Activated naive CD4-positive, alpha-beta T cell treated with Interleukin-2 at 50 U/mL for 16 hours (primary cell): Measurements from ENCODE around the gene SOHLH2.

ENCODE experiments used
- DNase-seq: peaks from one replicate; pipeline ENCODE4 v3.0.0-alpha.2; 2020

SOHLH2 gene, protein sequence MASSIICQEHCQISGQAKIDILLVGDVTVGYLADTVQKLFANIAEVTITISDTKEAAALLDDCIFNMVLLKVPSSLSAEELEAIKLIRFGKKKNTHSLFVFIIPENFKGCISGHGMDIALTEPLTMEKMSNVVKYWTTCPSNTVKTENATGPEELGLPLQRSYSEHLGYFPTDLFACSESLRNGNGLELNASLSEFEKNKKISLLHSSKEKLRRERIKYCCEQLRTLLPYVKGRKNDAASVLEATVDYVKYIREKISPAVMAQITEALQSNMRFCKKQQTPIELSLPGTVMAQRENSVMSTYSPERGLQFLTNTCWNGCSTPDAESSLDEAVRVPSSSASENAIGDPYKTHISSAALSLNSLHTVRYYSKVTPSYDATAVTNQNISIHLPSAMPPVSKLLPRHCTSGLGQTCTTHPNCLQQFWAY

DNA sequence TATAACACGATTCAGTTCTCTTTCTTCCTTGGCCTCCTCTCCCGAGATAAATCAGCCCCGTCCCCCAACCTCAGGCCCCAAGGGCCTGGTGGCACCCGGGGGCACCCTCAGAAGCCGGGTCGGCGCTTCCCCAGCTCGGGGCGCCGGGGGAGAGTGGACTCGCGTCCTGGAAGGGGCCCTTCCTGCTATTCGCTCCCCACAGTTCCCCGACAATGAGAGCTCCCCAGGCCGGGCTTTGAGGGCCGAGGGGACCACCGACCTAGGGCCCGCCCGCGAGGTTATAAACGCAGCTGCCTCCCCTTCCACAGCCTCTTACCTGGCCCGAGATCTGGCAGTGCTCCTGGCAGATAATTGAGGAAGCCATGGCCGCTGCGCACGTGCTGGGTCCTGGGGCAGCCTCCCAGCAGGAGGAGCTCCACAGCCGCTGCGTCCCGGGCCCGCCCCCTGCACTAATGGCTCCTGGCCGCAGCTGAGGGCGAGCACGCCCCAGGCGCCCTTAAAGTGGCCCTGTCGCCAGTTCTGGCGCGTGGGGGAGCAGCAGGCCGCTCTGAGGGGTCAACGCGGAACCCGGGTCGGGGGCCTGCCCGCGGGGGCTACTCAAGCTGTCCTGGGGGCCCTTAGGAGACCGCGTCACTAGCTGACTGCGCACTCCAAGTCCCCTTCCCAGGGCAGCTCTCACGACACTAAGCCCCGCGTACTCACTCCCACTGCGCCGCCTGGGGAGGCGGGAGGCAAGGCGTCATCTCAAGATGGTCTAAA, at the start of gene SOHLH2:
TSS of gene SOHLH2 (minus strand) at position 394 of the 759 bp plus-strand sequence. CDS start at position 364, 30 bp downstream.
- no peak for DNase-seq

DNA sequence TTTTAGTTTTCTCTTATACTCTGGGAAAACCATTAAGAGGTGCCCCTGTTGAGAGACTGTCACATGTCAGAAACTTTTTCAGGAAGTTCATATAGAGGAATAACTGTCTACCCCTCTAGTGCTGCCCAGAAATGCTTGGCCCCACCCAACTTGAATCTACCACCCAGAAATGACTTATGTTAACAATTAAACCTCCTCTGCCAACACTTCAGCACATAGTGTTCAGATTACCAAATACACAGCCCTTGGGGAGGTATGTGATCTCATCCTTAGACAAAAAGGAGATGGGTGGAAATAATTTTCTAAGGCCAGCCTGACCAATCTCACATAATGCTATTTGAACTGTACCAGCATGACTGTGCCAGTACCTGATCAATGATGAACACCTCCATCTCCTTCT, 47.6 kb upstream of the SOHLH2 start:
- no peak for DNase-seq

DNA sequence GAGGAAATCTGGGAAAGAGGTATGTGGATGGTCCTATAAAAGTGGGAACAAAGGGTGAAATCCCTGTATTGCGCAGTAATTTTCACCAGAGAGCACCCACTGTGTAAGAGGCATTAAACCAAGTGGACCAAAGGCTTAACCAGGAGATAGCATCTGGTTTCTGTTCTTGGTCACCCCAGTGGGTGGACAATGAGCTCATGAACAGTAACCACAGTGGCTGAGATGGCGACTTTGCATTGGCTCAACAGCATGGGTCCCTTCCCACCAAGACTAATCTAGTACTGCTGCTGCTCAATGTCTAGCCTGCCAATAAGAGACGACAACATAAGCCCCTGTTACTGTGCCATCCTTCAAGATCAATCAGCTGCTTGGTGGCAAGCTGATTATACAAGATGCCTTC, 46.7 kb upstream of the SOHLH2 start:
- DNase-seq, result no peak

DNA sequence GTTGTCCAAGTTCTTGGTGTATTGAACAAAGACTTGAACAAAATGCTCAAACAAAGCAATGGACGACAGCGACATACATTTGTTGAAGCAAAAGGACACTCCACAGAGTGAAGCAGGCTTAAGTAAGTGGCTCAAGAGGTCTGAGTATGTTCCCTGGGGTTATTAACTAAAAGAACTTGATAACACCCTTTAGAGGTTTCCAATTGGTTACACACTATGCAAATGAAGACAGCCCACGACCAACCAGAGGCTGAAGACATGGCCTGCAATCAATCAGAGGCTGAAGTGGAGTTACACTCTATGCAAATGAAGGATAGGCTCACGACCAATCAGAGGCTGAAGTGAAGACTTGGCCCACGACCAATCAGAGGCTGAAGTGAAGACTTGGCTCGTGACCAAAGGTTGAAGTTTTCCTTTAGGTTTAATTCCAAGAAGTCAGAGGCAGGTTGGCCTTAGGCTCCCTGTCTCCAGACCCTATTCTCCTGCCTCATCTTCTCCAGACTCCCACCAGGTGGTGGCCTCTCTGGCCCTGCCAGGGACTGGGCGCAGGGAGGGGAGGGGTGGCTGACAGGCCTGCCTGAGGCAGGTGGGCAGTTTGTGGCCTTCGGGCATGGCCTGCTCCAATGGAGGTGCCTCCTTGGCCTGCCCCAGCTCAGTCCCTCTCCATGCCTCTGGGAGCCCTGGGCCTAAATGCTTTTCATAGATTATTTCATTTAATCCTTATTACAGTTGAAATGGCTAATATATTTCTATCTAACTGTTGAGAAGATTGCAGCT, 45.2 kb upstream of the SOHLH2 start:
- no peak for DNase-seq

DNA sequence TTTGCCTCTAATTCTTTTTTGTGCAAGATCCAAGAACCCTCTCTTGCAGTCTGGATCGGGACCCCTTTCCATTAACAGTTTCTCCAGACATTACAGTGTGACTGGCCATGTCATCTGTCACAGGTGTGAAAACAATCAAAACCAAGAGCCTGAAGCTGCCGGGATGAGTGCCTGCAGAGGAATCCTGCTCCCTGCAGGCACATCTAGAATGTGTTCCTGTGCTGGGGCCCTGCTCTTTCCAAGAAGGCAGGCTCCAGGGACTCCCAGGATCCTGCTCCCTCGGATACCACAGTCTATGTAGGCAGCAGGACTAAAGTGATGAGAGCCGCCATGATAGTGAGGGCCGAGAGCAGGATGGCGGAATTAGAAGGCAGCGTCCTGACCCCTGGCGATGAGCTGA, 44.5 kb upstream of the SOHLH2 start:
- no peak for DNase-seq

DNA sequence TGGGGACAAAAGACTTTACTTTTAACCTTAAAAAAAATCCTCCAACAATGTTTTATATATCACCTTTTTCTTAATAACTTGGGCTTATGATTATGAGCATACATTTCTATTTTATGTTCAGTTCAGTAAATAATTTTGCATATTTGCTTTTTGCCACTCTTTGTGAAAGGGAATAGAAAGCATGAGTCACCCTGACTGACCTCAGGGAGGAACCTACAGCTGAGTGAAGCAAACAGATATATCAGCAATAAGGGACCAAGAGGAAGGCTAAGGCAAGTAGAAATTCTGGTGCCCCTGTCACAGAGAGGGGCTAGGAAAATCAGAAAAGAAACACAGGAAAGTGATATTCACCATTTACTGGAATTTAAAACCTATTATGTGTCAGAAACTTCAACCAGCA, 37.2 kb upstream of the SOHLH2 start:
- DNase-seq, result no peak

DNA sequence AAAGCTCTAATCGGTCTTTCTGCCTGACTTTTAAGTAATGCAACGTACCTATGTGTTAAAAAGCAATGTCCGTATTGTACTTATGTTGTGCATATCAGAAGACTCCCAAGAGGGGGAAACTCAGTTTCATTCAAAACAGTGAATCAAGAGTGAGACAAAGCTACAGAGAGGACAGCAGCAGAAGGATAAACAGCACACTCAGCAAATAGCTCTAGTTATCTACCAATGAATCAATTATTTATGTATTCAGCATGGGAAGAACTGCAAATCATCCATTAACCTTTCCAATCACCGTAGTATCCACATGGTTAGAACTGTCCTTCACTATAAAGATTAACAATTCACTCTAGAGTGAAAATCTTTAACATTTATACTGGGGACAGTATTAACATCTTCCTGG, 36.7 kb upstream of the SOHLH2 start:
- no peak for DNase-seq

DNA sequence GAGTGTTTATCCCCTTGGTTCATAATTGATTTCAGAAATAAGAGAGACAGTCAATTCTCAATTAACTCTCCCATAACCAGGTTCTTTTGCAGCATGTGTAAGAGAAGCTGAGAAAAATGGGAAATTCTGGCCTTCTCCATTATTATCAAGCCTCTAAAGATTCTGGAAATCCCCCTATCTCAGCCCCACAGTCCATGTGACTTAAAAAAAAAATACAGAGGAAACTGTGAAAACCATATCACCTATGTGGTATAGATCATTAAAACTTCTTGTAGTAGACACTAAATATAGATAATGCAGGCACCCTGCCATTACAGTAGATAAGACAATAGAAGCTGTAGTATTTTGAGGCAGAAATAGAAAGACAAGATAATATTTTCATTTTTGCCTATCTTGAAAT, 34.3 kb upstream of the SOHLH2 start:
- DNase-seq, result no peak

DNA sequence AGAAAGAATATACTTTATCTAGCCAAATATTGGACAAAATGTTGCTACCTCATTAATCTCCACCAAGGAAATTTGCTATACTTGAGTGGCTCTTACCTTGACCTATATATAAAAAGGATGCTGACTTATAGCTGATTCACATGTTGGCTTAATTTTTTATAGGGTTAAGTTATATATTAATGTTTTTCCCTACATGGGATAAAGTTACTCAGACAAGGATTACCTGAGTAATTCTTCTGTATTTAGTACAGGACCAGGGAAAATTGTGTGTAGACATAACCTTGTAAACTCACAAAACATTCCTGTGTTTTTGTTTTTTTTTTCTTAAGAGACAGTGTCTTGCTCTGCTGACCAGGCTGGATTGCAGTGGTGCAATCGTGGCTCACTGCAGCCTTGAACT, 30.6 kb upstream of the SOHLH2 start:
- DNase-seq, result no peak

DNA sequence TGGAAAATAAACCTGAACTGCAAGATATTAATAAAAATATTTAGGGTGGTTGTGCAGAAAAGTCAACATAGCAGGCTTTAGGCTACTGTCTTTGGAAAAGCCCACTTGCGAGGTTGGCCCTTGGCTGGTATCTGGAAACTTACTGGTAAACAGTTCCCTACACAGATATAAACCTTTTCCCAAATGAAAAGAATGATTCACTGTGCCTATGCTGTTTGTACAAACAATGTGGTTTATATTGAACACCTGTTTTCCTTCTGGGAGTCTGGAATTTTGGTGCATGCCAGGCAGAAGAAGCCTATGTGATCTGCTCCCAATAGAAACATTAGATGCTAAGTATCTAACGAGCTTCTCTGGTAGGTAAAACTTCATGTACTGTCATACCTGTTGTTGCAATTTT, 29.7 kb upstream of the SOHLH2 start:
- DNase-seq, result no peak

DNA sequence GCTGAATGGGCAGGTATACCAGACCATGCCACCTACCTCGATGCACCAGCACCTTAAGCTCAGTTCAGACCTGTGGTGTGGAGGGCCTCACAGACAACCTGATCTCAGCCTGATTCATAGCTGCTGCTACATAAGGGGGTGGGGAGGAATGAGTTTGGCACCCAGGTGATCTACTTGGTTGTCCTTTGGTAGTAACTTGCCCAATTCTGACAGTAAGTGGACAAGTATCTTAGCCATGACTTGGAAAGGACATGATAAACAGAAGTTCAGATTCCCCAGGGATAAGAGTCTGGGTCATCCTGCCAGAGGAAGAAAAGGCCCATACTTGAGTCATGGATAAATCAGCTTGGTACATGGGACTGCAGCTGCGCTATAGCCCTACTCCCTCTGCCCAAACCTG, 28.4 kb upstream of the SOHLH2 start:
- no peak for DNase-seq

DNA sequence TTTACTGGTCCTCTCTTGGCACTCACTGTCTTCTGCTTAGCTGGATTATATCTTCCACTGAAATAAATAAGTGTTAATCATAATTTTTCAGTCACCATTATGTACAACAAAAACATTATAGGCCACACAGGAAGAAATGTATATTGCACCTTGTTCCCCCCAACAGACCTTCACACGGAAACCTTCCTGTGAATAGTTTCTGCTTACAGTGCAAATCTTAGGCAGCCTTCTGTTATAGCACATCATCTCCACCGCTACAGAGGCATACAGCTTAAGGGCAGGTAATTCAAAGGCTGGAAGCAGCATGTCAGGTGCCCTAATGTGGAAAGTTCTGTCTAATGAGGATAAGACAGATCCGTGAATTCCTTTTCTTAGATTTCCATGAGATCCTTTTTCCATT, 16.9 kb upstream of the SOHLH2 start:
- no peak for DNase-seq

DNA sequence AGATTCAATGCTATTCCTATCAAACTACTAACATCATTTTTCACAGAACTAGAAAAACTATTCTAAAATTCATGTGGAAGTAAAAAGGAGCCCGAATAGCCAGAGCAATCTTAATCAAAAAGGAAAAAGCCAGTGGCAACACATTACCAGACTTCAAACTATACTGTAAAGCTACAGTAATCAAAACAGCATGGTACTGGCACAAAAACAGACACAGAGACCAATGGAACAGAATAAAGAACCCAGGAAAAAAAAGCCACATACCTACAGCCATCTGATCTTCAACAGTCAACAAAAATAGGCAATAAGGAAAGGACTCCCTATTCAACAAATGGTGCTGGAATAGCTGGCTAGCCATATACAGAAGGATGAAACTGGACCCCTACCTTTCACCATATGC, 10.4 kb upstream of the SOHLH2 start:
- DNase-seq, result no peak

DNA sequence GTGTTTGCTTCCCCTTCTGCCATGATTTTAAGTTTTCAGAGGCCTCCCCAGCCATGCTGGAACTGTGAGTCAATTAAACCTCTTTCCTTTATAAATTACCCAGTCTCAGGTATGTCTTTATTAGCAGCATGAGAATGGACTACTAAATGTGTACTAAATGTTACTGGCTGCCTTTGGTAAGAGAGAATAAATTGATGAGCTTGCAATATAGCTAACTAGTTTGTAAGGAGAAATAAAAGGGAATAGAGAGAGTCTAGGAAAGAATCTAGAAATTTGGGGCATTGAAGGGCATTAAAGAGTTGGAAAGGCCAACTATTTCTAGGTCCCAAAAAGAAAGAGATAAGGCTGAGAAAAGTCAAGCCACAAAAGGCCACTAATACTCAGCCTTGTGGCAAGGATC, 5.5 kb upstream of the SOHLH2 start:
- DNase-seq, result no peak

DNA sequence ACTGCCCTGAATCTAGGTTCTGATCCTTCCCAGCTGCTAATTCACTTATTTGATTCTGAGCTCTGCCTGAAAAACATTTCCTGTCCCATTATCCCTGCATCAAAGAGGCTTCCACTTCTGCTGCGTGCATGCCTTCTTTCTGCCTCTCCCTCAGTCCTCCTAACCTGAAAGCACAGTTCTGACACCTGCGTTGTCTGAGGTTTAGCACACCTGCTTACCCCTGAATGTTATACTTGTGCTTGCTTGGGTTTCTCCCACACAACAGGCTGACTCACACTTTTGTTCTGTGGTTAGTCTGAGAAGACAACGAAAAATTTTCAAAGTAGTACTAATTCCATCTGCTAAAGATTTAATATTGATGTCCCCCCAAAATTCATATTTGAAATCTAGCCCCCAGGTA, 3.1 kb upstream of the SOHLH2 start:
- DNase-seq, result no peak

DNA sequence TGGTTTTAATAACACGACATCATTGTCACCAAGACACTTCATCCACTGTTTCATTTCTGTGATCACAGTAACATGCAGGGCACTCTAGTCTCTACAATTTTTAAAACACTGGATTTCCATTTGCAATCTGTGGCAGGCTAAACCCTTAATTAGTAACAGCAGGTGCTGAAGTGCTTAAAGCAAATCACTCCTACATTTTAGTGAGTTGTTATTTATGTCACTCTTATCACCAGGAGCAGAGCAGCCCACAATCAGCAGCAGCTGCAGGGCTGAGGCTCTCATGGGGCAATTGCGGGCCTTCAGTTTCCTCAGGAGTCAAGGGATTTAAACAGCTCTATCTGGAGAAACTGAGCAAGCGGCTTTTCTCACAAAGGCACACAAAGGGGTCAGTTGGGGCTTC, 1.6 kb downstream of the SOHLH2 start:
- no peak for DNase-seq

DNA sequence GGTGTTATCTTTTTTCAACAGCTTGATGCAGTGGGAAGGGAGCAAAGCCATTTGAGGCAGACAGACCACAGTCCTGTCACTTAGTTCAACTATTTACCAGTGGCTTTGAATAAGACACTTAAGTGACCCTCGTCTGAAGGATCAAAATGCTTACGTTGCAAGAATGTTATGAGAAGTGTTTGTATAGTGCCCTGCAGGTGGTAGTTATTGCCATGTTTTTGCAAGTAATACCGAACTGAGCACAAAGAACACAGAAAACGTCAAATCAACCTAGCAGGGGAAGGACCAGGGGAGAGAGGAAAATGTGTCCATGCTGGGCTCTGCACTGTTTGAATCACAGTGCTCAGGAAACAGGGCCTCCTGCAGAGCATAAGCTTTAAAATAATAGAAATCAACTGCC, 2.8 kb downstream of the SOHLH2 start:
- no peak for DNase-seq

DNA sequence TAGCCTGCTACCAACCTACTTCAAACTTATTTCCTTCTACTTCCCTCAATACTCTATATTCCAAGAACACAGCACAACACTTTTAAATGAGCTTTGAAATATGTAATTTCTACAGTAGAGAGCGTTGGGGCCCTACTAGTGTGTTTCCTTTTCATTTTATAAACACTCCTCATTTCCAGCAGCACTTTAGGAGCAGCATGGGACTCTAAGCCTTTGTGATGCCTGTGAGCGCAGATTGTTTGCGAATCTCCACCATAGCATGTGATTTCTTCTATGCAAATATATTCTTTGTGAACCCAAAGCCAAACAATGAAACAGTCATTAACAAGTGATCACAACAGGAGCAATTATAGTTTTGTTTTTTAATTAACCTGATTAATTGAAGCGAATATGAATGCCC, 3.6 kb downstream of the SOHLH2 start:
- DNase-seq, result no peak

DNA sequence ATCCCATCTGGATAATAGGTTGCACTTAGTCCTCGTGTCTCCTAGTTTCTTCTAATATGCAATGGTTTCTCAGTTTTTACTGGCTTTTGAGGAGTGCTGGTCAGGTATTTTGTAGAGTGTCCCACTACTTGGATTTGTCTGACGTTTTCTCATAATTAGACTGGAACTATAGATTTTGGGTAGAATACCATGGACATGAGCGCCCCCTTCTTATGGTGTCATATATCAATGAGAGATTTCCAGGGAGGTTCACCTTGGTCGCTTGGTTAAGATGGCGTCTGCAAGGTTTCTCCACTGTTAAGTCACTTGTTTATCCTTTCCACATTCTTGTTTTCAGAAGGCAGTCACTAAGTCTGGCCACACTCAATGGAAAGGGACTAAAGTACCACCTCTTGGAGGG, 6.7 kb downstream of the SOHLH2 start:
- no peak for DNase-seq

DNA sequence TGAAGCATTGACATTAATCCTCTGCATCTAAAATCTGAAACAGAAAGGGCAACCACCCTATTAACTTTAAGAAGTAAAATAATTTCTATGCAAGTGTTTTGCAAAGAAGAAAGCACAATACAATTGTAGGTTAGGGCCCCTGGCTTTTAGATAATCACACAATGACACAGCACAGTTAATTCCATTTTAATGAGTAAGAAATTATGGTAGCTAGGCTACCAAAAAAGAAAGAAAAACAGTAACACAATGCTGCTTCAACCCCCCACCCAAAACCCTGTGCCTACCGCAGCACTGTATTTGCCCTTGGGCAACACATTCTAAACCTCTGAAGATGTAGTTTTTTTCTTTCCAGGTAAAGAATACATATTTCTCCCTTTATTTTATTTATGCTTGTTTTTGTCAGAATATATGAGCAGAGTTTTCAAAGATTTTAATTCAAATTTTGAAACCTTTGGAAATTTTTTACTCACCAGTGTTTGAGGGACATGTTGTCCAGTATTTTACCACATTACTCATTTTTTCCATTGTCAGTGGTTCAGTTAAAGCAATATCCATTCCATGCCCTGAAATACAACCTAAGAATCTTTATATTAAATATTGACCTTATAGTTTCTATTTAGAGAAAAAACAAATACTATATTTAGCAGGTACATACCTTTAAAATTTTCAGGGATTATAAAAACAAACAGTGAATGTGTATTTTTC, 21.1 kb downstream of the SOHLH2 start:
- no peak for DNase-seq

DNA sequence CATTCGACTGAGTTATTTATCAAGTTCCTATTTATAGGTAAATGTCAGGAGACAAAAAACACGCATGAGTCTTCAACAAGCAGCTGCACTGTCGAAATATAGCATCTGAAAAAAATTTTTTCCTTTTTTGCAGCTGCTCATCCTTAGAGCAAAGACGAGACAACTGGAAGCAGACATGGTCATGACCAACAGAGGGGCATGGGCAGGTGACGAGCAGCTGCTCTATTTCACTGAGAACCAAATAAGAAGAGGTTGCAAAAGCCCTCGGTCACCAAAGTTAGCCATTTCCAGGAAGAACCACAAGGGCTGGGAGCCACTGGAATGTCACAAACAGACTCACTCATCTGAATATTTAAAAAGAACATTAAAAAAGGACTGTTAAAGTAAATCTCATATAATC, 22.2 kb downstream of the SOHLH2 start:
- no peak for DNase-seq

DNA sequence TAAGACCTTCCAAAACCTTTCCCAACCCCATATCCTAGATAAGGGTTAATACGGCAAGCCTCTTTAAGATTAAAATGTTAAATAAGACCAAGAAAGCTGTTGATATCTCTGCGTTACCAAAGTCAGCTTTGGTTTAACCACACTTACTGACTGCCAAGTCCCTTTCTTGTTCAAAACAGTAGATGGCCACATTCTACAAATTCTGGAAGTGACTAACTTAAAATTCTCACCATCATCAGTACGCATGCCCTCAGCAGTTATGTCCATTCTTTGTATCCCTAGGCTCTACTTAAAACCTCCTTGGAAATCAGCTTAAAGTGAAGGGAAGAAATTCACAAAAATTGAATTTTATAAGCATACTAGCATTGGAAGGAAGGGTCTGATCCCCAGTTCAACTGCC, 23.6 kb downstream of the SOHLH2 start:
- no peak for DNase-seq

DNA sequence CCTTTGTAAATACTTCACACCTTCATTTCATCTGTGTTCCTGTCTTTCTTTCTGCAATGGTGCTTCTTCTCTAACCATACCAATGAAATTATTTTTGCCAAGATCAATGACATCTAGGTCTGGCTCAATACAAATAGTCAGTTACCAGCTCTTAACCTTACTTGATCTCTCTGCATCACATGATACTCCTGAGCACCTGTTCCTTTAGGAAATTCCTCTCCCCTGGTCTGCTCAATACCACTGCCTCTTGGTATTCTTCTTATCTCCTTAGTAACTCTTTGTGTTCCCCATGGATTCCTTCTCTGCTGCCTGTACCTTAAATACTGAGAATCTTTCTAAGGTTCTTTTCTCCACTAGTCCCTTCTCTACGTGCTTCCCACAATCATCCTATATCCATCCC, 25.9 kb downstream of the SOHLH2 start:
- DNase-seq, result no peak
